Measurements from ENCODE around the gene ATP9B.

GRCh38 chr18:79093986-79094385, 24.8 kb downstream of the ATP9B start:
- TF ChIP-seq POLR2AphosphoS5 (IDR thresholded peaks at IDR 0.05; ENCODE audit: low read depth, low read length) (no peak), TEAD4 (IDR thresholded peaks at IDR 0.05; ENCODE audit: borderline replicate concordance, insufficient read depth) (no peak), EP300 (IDR thresholded peaks at IDR 0.05; ENCODE audit: borderline replicate concordance in 1 of 2, low read depth in 1 of 2, low read length in 1 of 2) (no peak), GABPA (IDR thresholded peaks at IDR 0.05; ENCODE audit: low read depth) (no peak), CTCF (IDR thresholded peaks at IDR 0.05) (no peak), EZH2phosphoT487 (IDR thresholded peaks at IDR 0.05; ENCODE audit: borderline replicate concordance, low read depth) (no peak), NFIC (IDR thresholded peaks at IDR 0.05; ENCODE audit: borderline replicate concordance) (no peak), REST (IDR thresholded peaks at IDR 0.05; ENCODE audit: low read depth, low read length) (no peak), JUND (IDR thresholded peaks at IDR 0.05) (no peak), RAD21 (IDR thresholded peaks at IDR 0.05; ENCODE audit: low read length) (no peak), ZBTB33 (IDR thresholded peaks at IDR 0.05; ENCODE audit: borderline replicate concordance, low read depth) (no peak)
